ENCODE measurements around the gene KIF1B.
"Not testable (repeated sequence)": the region's sequence is repeated elsewhere in the genome, so short reads cannot be mapped to it uniquely, and the experiment has no call there.

Gene KIF1B

GRCh38 chr1:10338611-10339010 lies 128.2 kb downstream of the KIF1B start:
- DNase-seq: no peak

- DNase-seq: no peak
Measured at GRCh38 chr1:10339036-10339567, 128.7 kb downstream of the KIF1B start.

- DNase-seq: no peak
Measured at GRCh38 chr1:10339815-10340214, 129.4 kb downstream of the KIF1B start.

- no peak for DNase-seq
Measured at GRCh38 chr1:10340930-10341590, 130.7 kb downstream of the KIF1B start.

GRCh38 chr1:10347109-10347508 lies 136.7 kb downstream of the KIF1B start:
- DNase-seq: no peak

- DNase-seq: no peak
Measured at GRCh38 chr1:10353282-10353681, 142.9 kb downstream of the KIF1B start.

GRCh38 chr1:10353693-10354092 lies 143.3 kb downstream of the KIF1B start:
- no peak for DNase-seq

GRCh38 chr1:10360045-10360444 lies 149.7 kb downstream of the KIF1B start:
- no peak for DNase-seq

GRCh38 chr1:10361515-10361914 lies 151.1 kb downstream of the KIF1B start:
- DNase-seq: no peak

GRCh38 chr1:10368194-10368593 lies 157.8 kb downstream of the KIF1B start:
- DNase-seq: no peak

GRCh38 chr1:10374442-10374860 lies 164.1 kb downstream of the KIF1B start:
- no peak for DNase-seq

- not testable (repeated sequence) for DNase-seq
Measured at GRCh38 chr1:10377365-10378029, 167.1 kb downstream of the KIF1B start.

GRCh38 chr1:10378081-10378841 lies 167.9 kb downstream of the KIF1B start:
- DNase-seq: no peak

GRCh38 chr1:10379101-10379620 lies 168.8 kb downstream of the KIF1B start:
- DNase-seq: no peak

- DNase-seq: no peak
Measured at GRCh38 chr1:10379676-10380075, 169.3 kb downstream of the KIF1B start.

GRCh38 chr1:10380594-10381275 lies 170.4 kb downstream of the KIF1B start:
- no peak for DNase-seq

- DNase-seq: no peak
Measured at GRCh38 chr1:10383630-10384029, 173.3 kb downstream of the KIF1B start.

- no peak for DNase-seq
Measured at GRCh38 chr1:10384219-10384618, 173.8 kb downstream of the KIF1B start.

- no peak for DNase-seq
Measured at GRCh38 chr1:10386761-10387676, 176.6 kb downstream of the KIF1B start.

- DNase-seq: no peak
Measured at GRCh38 chr1:10387677-10388386, 177.5 kb downstream of the KIF1B start.

GRCh38 chr1:10388387-10388715 lies 178.0 kb downstream of the KIF1B start:
- no peak for DNase-seq

All from stimulated activated CD4-positive, alpha-beta T cell treated with anti-CD3 and anti-CD28 coated beads, Interleukin-12 subunit alpha, Interleukin-12 subunit beta, amount 100 ng/mL, for 4 hours (primary cell).